HG03565 (cell line): ENCODE data around the gene POT1.

ENCODE experiments used
- ATAC-seq: cut with Tn5 transposase; IDR thresholded peaks from one replicate; pipeline ENCODE4 v1.9.1; 2021; ENCODE audit warnings: mild to moderate bottlenecking, moderate library complexity; ENCODE audit not compliant: unreplicated experiment

Gene POT1

GRCh38 chr7:124812764-124813163, 116.9 kb downstream of the POT1 start:
- no peak for ATAC-seq

DNA sequence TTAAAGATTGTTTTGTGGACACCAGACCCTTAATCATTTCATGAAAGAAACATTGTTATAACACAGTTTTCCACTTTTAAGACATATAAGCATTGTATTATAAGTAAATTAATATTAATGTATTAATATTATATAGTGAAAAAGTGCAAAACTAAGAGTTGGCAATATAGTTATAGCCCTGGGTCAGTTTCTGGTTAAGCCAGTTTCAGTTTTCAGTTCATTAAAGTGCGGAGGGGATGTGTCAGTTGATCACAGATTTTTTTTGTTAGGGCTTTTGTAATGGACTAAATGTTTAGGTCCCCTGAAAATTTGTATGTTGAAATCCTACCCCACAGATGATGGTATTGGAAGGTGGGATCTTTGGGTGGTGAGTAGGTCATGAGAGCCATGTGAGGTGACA, 118.3 kb downstream of the POT1 start:
- no peak for ATAC-seq

- no peak for ATAC-seq
Observed at GRCh38 chr7:124810605-124811004, 119.0 kb downstream of the POT1 start.

GRCh38 chr7:124808206-124808605, 121.4 kb downstream of the POT1 start:
- ATAC-seq, result no peak

DNA sequence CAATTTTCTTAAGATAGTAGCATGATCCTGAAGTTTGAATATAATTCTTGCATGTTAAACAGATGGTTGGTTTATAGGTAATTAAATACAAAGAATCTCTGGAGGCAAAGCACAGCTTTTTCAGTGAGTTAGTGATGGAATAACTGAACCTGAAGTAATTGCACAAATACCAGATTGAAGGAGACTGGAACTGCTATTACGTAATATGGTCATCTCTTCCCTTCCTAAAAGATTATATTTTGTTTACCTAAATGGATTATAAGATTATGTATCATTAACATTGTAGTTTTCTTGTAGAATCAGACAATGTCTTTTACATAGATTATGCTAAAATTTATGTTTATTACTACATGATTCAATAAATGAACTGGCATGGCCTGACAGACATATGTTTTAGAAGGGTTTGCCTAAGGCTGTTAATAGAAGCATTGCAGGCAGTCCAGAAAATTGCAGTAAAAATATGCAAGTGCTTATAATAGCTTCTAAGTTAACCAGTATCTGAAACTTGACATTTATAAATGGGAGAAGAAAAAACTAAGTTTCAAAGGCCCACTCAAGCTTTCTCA, 128.2 kb downstream of the POT1 start:
- ATAC-seq, result no peak

GRCh38 chr7:124800386-124800785, 129.2 kb downstream of the POT1 start:
- no peak for ATAC-seq

DNA sequence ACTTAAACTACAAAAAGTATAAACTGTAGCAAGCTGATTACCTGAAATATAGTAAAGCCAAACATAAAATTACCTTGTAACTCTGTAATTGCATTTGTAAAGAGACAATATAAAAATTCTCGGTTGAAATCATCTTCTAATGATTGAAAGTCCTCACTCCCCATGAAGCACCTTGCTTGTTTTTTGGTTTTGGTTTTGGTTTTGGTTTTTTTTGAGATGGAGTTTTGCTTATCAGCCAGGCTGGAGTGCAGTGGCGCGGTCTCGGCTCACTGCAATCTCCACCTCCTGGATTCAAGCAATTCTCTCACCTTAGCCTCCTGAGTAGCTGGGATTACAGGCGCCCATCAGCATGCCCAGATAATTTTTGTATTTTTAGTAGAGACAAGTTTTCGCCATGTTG, 130.2 kb downstream of the POT1 start:
- no peak for ATAC-seq

GRCh38 chr7:124796771-124797170, 132.9 kb downstream of the POT1 start:
- ATAC-seq, result no peak

GRCh38 chr7:124792696-124793095, 136.9 kb downstream of the POT1 start:
- ATAC-seq, result no peak

- ATAC-seq, result no peak
Observed at GRCh38 chr7:124792002-124792401, 137.6 kb downstream of the POT1 start.

DNA sequence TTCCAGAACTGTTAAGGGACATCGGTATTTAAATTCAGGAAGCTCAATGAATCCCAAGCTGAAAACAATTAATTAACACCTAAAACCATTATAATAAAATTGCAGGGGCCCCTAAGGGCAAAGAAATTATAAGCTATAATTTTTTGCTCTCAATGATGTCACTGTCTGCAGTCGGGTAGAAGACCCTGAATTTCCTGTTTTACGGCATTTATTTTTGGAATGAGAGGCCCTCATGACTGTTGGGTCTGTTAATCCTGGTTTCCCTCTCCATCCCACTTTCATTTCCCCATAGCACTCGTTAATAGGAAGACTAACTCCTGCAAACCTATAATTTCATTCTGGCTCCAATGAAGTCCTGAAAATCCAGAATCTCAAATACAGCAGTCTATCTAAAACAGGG, 138.2 kb downstream of the POT1 start:
- no peak for ATAC-seq

GRCh38 chr7:124790645-124791044, 139.0 kb downstream of the POT1 start:
- no peak for ATAC-seq

- ATAC-seq, result no peak
Observed at GRCh38 chr7:124785994-124786393, 143.6 kb downstream of the POT1 start.

GRCh38 chr7:124784879-124785818, 144.5 kb downstream of the POT1 start:
- peak; percentile 78 for ATAC-seq

DNA sequence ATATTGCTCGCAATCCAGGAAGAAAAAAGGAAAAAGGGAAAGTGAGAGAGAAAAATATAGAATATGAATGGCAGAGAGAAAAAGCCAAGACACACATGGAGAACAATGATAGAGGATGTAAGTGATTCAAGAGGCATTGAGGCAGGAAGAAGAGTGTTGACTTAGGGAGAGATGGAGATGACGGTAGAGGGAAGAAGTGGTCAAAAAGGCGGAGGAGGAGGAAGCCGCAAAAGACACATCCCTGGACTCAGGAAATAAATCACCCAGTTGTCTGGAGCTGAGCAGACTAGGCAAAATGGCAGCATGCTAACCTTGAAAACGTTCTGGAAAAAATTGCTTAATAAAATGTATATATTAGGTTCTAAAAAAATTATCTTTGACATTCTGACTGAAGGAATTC, 146.4 kb downstream of the POT1 start:
- no peak for ATAC-seq

DNA sequence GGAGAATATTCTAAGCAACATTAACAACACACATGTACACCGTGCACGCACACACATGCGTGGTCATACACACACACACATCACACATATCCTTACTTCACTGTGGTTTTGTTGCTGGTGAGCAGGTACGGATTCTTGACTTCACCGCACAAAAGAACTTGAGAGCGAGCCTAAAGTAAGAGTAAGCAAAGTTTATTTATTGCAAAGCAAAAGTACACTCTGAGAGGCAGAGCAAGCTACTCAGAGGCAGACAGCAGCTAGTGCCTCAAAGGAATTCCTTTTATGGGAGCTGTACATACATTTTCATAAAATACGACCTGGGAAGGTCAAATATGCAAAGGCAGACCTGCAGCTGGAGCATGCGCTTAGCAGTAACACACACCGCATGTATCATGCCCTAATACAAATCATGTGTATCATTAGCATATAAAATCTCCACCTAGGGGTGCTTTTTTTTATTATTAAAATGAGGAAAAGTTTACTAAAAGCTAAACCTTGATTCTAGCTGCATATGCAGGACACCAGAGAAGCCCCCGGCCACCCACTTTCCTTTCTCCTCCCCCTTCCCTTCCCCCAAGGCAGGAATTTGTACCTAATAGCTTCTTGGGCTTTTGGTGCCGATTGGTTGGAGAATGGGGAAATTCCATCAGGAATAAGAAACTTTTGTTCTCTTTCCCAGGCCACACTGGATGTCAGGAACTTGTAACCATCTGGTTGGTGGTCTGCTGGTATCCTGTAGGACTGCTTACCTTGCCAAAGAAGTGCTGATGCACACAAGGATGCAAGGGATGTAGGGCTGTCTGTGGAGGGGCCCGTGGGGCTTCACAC, 147.5 kb downstream of the POT1 start:
- no peak for ATAC-seq

GRCh38 chr7:124781418-124781817, 148.2 kb downstream of the POT1 start:
- ATAC-seq, result no peak

DNA sequence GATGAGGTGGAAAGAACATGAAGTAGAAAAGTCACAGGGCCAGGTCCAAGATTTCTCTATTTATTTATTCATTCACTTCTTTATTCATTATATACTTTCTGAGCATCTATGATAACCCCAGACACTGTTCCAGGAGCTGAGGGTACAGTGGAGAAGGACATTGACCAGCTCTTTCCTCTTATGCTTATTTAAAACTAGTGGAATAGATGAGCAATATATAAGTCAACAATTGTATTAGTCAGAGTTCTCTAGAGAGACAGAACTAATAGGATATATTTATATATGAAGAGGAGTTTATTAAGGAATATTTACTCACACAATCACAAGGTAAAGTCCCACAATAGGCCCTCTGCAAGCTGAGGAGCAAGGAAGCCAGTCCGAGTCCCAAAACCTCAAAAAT, 149.0 kb downstream of the POT1 start:
- ATAC-seq, result no peak

- no peak for ATAC-seq
Observed at GRCh38 chr7:124780056-124780455, 149.6 kb downstream of the POT1 start.

DNA sequence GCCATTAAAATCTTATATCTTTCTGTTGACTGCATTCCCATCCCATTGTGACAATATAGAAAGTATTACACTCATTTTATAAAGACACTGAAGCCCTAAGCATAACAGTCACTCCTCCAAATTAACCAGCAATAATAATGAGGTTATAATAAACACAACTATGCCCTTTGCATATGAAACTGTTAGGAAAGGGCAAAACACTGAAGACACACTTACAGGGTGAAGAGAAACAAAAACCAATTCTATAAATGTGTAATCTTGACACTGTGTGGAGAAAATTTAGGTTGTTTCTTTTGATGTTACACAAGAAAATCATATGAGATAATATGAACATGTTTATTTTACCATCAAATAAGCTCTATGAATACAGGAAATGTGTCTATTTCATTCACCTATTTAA, 150.0 kb downstream of the POT1 start:
- ATAC-seq, result no peak

DNA sequence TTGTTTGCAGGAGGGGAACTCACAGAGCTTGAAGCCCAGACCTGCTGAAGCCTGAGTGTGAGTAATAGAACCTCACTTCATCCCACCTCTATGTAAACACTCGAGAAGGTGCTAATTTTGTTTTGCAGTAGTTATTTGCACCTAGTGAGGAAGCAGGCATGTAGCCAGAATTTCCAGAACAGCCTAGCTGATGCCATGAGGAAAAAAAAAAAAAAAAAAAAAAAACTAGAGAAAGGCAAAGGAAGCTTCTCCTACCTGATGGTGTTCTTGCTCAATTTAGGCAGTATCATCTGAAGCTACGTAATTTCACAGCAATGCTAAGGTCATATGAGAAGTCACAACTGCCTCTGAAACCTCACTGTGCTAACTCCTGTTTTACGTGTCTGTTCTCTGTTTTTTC, 150.4 kb downstream of the POT1 start:
- ATAC-seq, result no peak

DNA sequence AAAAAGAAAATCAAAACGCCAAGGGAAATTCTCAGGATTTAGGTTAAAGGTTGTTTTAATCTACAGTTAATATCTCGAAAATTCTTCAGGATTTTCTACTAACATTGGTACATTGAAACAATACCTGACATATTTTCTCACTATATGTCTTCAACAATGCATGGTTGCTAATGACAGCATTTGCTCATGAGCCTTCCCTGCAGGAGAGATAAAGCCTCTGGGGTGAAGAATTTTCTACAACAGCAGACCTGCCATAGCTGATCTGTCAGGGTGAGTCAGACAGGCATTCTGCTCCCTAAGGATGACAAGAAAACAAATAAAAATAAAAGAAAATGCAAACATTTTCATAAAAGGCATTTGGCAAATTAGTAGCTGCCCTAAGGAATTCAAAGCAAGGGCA, 152.4 kb downstream of the POT1 start:
- no peak for ATAC-seq
